SU-DHL-6 (cell line): ENCODE results near the gene CCNDBP1.

Experiments used
- H2AFZ ChIP-seq: fragments of 200-600 bp; sonication (generic); 2 replicates; pipeline ENCODE4 v1.6.1; 2014; ENCODE audit warnings: low read depth, mild to moderate bottlenecking, moderate library complexity, mixed read lengths, antibody characterized with exemption, low read length; ENCODE audit not compliant: severe bottlenecking
- H3F3A ChIP-seq: fragments of 200-600 bp; shearing (Covaris generic); 2 replicates; pipeline ENCODE4 v1.6.0; 2016; ENCODE audit warnings: antibody characterized with exemption, mild to moderate bottlenecking; ENCODE audit not compliant: insufficient read depth
- H3K27ac ChIP-seq: fragments of 200-600 bp; sonication (generic); 2 replicates; pipeline ENCODE4 v1.5.1; 2016; ENCODE audit warnings: low read depth, mild to moderate bottlenecking, low read length, moderate library complexity, mixed read lengths
- H3K27me3 ChIP-seq: fragments of 200-600 bp; sonication (generic), shearing (Covaris generic); 2 replicates; pipeline ENCODE4 v1.6.0; 2014; ENCODE audit warnings: mild to moderate bottlenecking, low read length
- H3K36me3 ChIP-seq: fragments of 200-600 bp; sonication (generic); 2 replicates; pipeline ENCODE4 v1.6.1; 2014; ENCODE audit warnings: mild to moderate bottlenecking, low read length, mixed read lengths
- H3K4me2 ChIP-seq: fragments of 300-600, 200-600 bp; shearing (Covaris generic), sonication (generic); 2 replicates; pipeline ENCODE4 v1.6.0; 2014; ENCODE audit warnings: low read length, low read depth, mild to moderate bottlenecking; ENCODE audit not compliant: poor library complexity, severe bottlenecking
- H3K4me3 ChIP-seq: fragments of 200-600 bp; sonication (generic); 2 replicates; pipeline ENCODE4 v1.5.1; 2014; ENCODE audit warnings: antibody characterized with exemption, low read length, mild to moderate bottlenecking, mixed read lengths; ENCODE audit not compliant: insufficient read depth, poor library complexity, severe bottlenecking
- H3K79me2 ChIP-seq: fragments of 200-600 bp; sonication (generic); 2 replicates; pipeline ENCODE4 v1.6.1; 2014; ENCODE audit warnings: mild to moderate bottlenecking, low read length, moderate library complexity; ENCODE audit not compliant: insufficient read depth
- H3K9ac ChIP-seq: fragments of 200-600 bp; sonication (generic); 2 replicates; pipeline ENCODE4 v1.7.0; 2014; ENCODE audit warnings: mild to moderate bottlenecking, low read length
- H3K9me2 ChIP-seq: fragments of 200-600 bp; sonication (generic); replicated peaks from 2 replicates; pipeline ENCODE4 v1.6.1; 2014; ENCODE audit warnings: low read length; ENCODE audit not compliant: insufficient read depth
- H3K9me3 ChIP-seq: fragments of 200-600 bp; sonication (generic); 2 replicates; pipeline ENCODE4 v1.6.1; 2014; ENCODE audit warnings: low read length, mixed read lengths; ENCODE audit not compliant: insufficient read depth
- H4K20me1 ChIP-seq: fragments of 200-600 bp; sonication (generic); 2 replicates; pipeline ENCODE4 v1.6.1; 2014; ENCODE audit warnings: low read depth, mild to moderate bottlenecking, antibody characterized with exemption, low read length, moderate library complexity, mixed read lengths
- CTCF ChIP-seq: fragments of 200-600 bp; sonication (generic); IDR thresholded peaks from one replicate; pipeline ENCODE4 v1.5.1; 2017; ENCODE audit warnings: antibody characterized with exemption, mild to moderate bottlenecking, low read length, moderate library complexity; ENCODE audit not compliant: insufficient read depth, poor library complexity, severe bottlenecking
- EZH2phosphoT487 ChIP-seq: fragments of 200-600 bp; sonication (generic), shearing (Covaris generic); conservative IDR thresholded peaks from 2 replicates; pipeline ENCODE4 v1.6.1; 2018; ENCODE audit warnings: mild to moderate bottlenecking, antibody characterized with exemption, low read length, moderate library complexity, mixed read lengths

CCNDBP1 gene

GRCh38 chr15:43212299-43212698 lies 27.1 kb downstream of the CCNDBP1 start:
- Histone ChIP-seq H3K9ac (no peak overlapping the region), H2AFZ (no peak overlapping the region), H3K36me3 (no peaks in the 10 kb centered on the region), H3K4me3 (no peak overlapping the region), H3K79me2 (no peaks in the 10 kb centered on the region), H3K4me2 (no peak overlapping the region), H3F3A (no peaks in the 10 kb centered on the region), H4K20me1 (no peaks in the 10 kb centered on the region), H3K9me2 (no peaks in the 10 kb centered on the region), H3K27ac (no peak overlapping the region), H3K27me3 (no peaks in the 10 kb centered on the region), H3K9me3 (no peaks in the 10 kb centered on the region)
- TF ChIP-seq EZH2phosphoT487: no peak
- no peak for TF ChIP-seq CTCF

GRCh38 chr15:43212951-43213350 lies 27.7 kb downstream of the CCNDBP1 start:
- Histone ChIP-seq H2AFZ (no peak overlapping the region), H3K9me2 (no peaks in the 10 kb centered on the region), H3K79me2 (no peaks in the 10 kb centered on the region), H3K9ac (no peak overlapping the region), H3K27ac (no peak overlapping the region), H3K4me3 (no peak overlapping the region), H3K36me3 (no peaks in the 10 kb centered on the region), H3K9me3 (no peaks in the 10 kb centered on the region), H3K4me2 (no peak overlapping the region), H3F3A (no peaks in the 10 kb centered on the region), H3K27me3 (no peaks in the 10 kb centered on the region), H4K20me1 (no peaks in the 10 kb centered on the region)
- TF ChIP-seq CTCF (no peak), EZH2phosphoT487 (no peak)

- Histone ChIP-seq H3K4me2 (no peak overlapping the region), H3K9me3 (no peaks in the 10 kb centered on the region), H3K79me2 (no peaks in the 10 kb centered on the region), H3K36me3 (no peaks in the 10 kb centered on the region), H3K27me3 (no peaks in the 10 kb centered on the region), H3K4me3 (no peak overlapping the region), H3F3A (no peaks in the 10 kb centered on the region), H3K27ac (no peak overlapping the region), H3K9me2 (no peaks in the 10 kb centered on the region), H3K9ac (no peak overlapping the region), H4K20me1 (no peaks in the 10 kb centered on the region), H2AFZ (no peak overlapping the region)
- TF ChIP-seq EZH2phosphoT487 (no peak), CTCF (no peak)
These were observed 28.3 kb downstream of the CCNDBP1 start for GRCh38 chr15:43213466-43213865.
